Glutamatergic neuron (in vitro differentiated cells): ENCODE results near the gene SERPINB12. TPM values are rescaled to one million over a fixed set of nuclear protein-coding genes. Genes with fewer than 3 reads are reported as not detected.
A peak's percentile ranks its signal among the peaks of the same experiment; 100 is the strongest.

Experiments used
- DNase-seq: peaks from one replicate; pipeline ENCODE4 v3.0.0; 2022
- H3K27ac Mint-ChIP-seq: one replicate; pipeline ENCODE4 v1.8.0; 2020; ENCODE audit warnings: mild to moderate bottlenecking, mixed read lengths, inconsistent platforms; ENCODE audit not compliant: unreplicated experiment
- H3K27me3 Mint-ChIP-seq: one replicate; pipeline ENCODE4 v1.8.0; 2020; ENCODE audit warnings: mild to moderate bottlenecking, moderate library complexity, mixed read lengths, inconsistent platforms; ENCODE audit not compliant: unreplicated experiment
- H3K36me3 Mint-ChIP-seq: one replicate; pipeline ENCODE4 v1.8.0; 2020; ENCODE audit warnings: mild to moderate bottlenecking, mixed read lengths, inconsistent platforms; ENCODE audit not compliant: unreplicated experiment
- H3K4me1 Mint-ChIP-seq: one replicate; pipeline ENCODE4 v1.8.0; 2020; ENCODE audit warnings: mild to moderate bottlenecking, low read depth, mixed read lengths, inconsistent platforms; ENCODE audit not compliant: unreplicated experiment
- H3K4me3 Mint-ChIP-seq: one replicate; pipeline ENCODE4 v1.8.0; 2020; ENCODE audit warnings: mild to moderate bottlenecking, mixed read lengths, inconsistent platforms; ENCODE audit not compliant: unreplicated experiment
- H3K9me3 Mint-ChIP-seq: one replicate; pipeline ENCODE4 v1.8.0; 2020; ENCODE audit warnings: mild to moderate bottlenecking, moderate library complexity, mixed read lengths, inconsistent platforms; ENCODE audit not compliant: unreplicated experiment
- CTCF ChIP-seq: fragments of 200-600 bp; sonication (generic); IDR thresholded peaks from one replicate; pipeline ENCODE4 v1.5.0; 2021; ENCODE audit not compliant: partially characterized antibody, unreplicated experiment
- long read RNA-seq: library from polyadenylated mRNA; unstranded; transcript quantifications from one replicate; pipeline ENCODE4 v2.0.0, GENCODE V29; 2020; ENCODE audit not compliant: unreplicated experiment
- total RNA-seq: library from RNA; stranded (reverse); fragmentation: NEBNext Ultra II Directional; extraction: Animal tissue kit (Norgen Biotek cat#: 25700); gene quantifications from one replicate; pipeline ENCODE4 v1.2.1, GENCODE V29; 2021; ENCODE audit not compliant: unreplicated experiment

SERPINB12 gene
- total RNA-seq, result not detected
- long read RNA-seq, result 0 reads

GRCh38 chr18:63542069-63542468 is at the start of gene SERPINB12:
Gene SERPINB12, plus strand, starts transcription at chr18:63542369. Its CDS starts 13,791 bp downstream, at chr18:63556160.
- no peak within 1 kb of the TSS for H3K27ac Mint-ChIP-seq
- TF ChIP-seq CTCF, result no peak
- DNase-seq, result no peak
- H3K27me3 Mint-ChIP-seq, result peaks cover 2% of the 10 kb centered on the region
- H3K4me1 Mint-ChIP-seq, result no peaks in the 10 kb centered on the region
- H3K4me3 Mint-ChIP-seq, result no peak within 1 kb of the TSS
- H3K36me3 Mint-ChIP-seq, result no peaks in the 10 kb centered on the region
- no peaks in the 10 kb centered on the region for H3K9me3 Mint-ChIP-seq

GRCh38 chr18:63492851-63493250 is 49.3 kb upstream of the SERPINB12 start:
- no peak overlapping the region for H3K27ac Mint-ChIP-seq

GRCh38 chr18:63495675-63496074 is 46.5 kb upstream of the SERPINB12 start:
- Mint-ChIP-seq H3K36me3 (no peaks in the 10 kb centered on the region), H3K4me1 (no peaks in the 10 kb centered on the region)
- TF ChIP-seq CTCF, result no peak

More at GRCh38 chr18:63492851-63493250, 49.3 kb upstream of the SERPINB12 start:
- TF ChIP-seq CTCF, result no peak
- Mint-ChIP-seq H3K27me3 (no peaks in the 10 kb centered on the region), H3K4me1 (no peaks in the 10 kb centered on the region), H3K36me3 (no peaks in the 10 kb centered on the region), H3K9me3 (no peaks in the 10 kb centered on the region), H3K4me3 (no peak overlapping the region)
- no peak for DNase-seq

GRCh38 chr18:63505566-63506335 is 36.4 kb upstream of the SERPINB12 start:
- DNase-seq, result peak; percentile 34
- no peaks in the 10 kb centered on the region for H3K9me3 Mint-ChIP-seq
- no peaks in the 10 kb centered on the region for H3K27me3 Mint-ChIP-seq
- TF ChIP-seq CTCF, result peak; percentile 67
- no peaks in the 10 kb centered on the region for H3K36me3 Mint-ChIP-seq
- no peak overlapping the region for H3K4me3 Mint-ChIP-seq
- H3K4me1 Mint-ChIP-seq, result peaks cover 3% of the 10 kb centered on the region
- no peak overlapping the region for H3K27ac Mint-ChIP-seq

More at GRCh38 chr18:63495675-63496074, 46.5 kb upstream of the SERPINB12 start:
- Mint-ChIP-seq H3K4me3 (no peak overlapping the region), H3K27ac (no peak overlapping the region), H3K27me3 (no peaks in the 10 kb centered on the region), H3K9me3 (no peaks in the 10 kb centered on the region)
- no peak for DNase-seq

- Mint-ChIP-seq H3K27me3 (no peaks in the 10 kb centered on the region), H3K9me3 (no peaks in the 10 kb centered on the region), H3K4me1 (peaks cover 3% of the 10 kb centered on the region), H3K4me3 (no peak overlapping the region), H3K27ac (no peak overlapping the region), H3K36me3 (no peaks in the 10 kb centered on the region)
- no peak for TF ChIP-seq CTCF
- no peak for DNase-seq
Observed at GRCh38 chr18:63506336-63506646, 35.9 kb upstream of the SERPINB12 start.
